ENCODE measurements around the gene ABCC9.

Gene ABCC9

DNA sequence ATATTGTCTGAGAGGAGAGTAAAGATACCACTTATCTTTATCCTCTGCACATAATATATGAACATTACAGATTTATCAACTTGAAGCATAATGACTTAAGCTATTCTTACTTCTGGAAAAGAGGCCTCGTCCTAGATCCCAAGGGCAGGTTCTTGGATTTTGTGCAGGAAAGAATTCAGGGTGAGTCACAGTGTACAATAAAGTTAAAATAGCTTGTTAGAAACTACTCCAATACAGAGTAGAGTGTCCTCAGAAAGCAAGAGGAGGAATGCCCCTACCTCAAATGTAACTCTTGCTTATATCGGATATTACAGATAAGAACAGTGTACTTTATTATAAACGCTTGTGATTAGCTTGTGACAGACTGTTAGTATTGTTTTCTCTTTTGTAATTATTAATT is 41.9 kb upstream of the ABCC9 start:
- CTCF ChIA-PET, result no interaction called here
- TF ChIP-seq ZNF384 (IDR thresholded peaks at IDR 0.05), result no peak
- TF ChIP-seq TARDBP (IDR thresholded peaks at IDR 0.05), result no peak
- no peak for TF ChIP-seq NFRKB (IDR thresholded peaks at IDR 0.05)
- TF ChIP-seq SP1 (IDR thresholded peaks at IDR 0.05), result no peak
- TF ChIP-seq LEF1 (IDR thresholded peaks at IDR 0.05; ENCODE audit: borderline replicate concordance), result no peak
- TF ChIP-seq ARNT (IDR thresholded peaks at IDR 0.05), result no peak
- no peak for TF ChIP-seq HDGF (IDR thresholded peaks at IDR 0.05; ENCODE audit: borderline replicate concordance)
- TF ChIP-seq CTBP1 (IDR thresholded peaks at IDR 0.05; ENCODE audit: borderline replicate concordance), result no peak
- TF ChIP-seq FOXK2 (IDR thresholded peaks at IDR 0.05), result no peak
- POLR2A ChIA-PET, result no interaction called here
- no peak for DNase-seq (ENCODE audit: extremely low spot score)

DNA sequence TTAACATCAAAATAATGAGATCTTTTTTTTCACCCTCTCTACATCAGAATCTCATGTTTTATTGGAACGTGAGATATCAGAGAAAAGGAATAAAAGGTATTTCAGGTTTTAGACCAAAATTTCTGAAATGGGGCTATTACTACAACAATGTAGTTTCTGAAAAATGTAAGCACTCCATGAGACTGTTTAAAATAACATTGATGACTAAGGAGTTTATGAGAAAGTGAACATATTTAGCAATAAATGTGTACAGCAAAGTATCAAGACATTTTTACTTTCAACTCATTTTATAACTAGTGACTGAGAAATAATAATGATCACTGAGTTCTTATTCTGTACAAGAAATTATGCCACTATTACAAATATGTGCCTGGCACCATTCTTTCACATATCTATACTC is 39.3 kb upstream of the ABCC9 start:
- CTCF ChIA-PET, result no interaction called here
- TF ChIP-seq FOXK2 (IDR thresholded peaks at IDR 0.05), result no peak
- no peak for TF ChIP-seq SUZ12 (IDR thresholded peaks at IDR 0.05)
- TF ChIP-seq BHLHE40 (IDR thresholded peaks at IDR 0.05; ENCODE audit: borderline replicate concordance), result no peak
- TF ChIP-seq NFRKB (IDR thresholded peaks at IDR 0.05), result no peak
- TF ChIP-seq FOXA1 (IDR thresholded peaks at IDR 0.05), result no peak
- TF ChIP-seq HDGF (IDR thresholded peaks at IDR 0.05; ENCODE audit: borderline replicate concordance), result no peak
- TF ChIP-seq CTBP1 (IDR thresholded peaks at IDR 0.05; ENCODE audit: borderline replicate concordance), result no peak
- no peak for TF ChIP-seq ARNT (IDR thresholded peaks at IDR 0.05)
- no peak for TF ChIP-seq L3MBTL2 (conservative IDR thresholded peaks at IDR 0.05)
- TF ChIP-seq ELF4 (IDR thresholded peaks at IDR 0.05), result no peak
- TF ChIP-seq, protein P1, sequence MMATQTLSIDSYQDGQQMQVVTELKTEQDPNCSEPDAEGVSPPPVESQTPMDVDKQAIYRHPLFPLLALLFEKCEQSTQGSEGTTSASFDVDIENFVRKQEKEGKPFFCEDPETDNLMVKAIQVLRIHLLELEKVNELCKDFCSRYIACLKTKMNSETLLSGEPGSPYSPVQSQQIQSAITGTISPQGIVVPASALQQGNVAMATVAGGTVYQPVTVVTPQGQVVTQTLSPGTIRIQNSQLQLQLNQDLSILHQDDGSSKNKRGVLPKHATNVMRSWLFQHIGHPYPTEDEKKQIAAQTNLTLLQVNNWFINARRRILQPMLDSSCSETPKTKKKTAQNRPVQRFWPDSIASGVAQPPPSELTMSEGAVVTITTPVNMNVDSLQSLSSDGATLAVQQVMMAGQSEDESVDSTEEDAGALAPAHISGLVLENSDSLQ (IDR thresholded peaks at IDR 0.05), result no peak
- no peak for TF ChIP-seq TARDBP (IDR thresholded peaks at IDR 0.05)
- no peak for TF ChIP-seq ZNF384 (IDR thresholded peaks at IDR 0.05)
- no peak for TF ChIP-seq FOXM1 (IDR thresholded peaks at IDR 0.05; ENCODE audit: borderline replicate concordance)
- no peak for TF ChIP-seq LEF1 (IDR thresholded peaks at IDR 0.05; ENCODE audit: borderline replicate concordance)
- no peak for TF ChIP-seq SP1 (IDR thresholded peaks at IDR 0.05)

DNA sequence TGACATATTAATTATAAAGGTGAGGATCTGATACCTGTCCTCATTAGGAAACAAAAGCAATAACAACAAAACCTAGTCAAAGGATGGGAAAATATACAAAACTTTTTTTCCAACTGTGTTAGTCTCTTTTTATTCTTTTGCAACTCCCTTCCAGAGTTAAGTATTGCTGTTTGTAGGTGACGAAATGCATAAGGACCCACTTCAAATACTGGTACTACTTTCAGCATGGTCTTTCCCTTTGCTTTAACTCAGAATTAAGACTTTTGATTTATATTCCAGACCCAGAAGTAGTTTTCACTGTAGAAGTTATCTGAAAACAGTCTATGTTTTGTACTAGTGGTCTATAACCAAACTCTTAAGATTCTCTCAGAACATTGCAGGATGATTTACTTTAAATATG is 34.1 kb upstream of the ABCC9 start:
- DNase-seq (ENCODE audit: extremely low spot score), result no peak
- TF ChIP-seq TARDBP (IDR thresholded peaks at IDR 0.05) (no peak), FOXK2 (IDR thresholded peaks at IDR 0.05) (no peak), SP1 (IDR thresholded peaks at IDR 0.05) (no peak)
- POLR2A ChIA-PET, result no interaction called here
- CTCF ChIA-PET, result no interaction called here

More for the DNA sequence above, 39.3 kb upstream of the ABCC9 start:
- DNase-seq (ENCODE audit: extremely low spot score), result no peak
- POLR2A ChIA-PET, result no interaction called here

DNA sequence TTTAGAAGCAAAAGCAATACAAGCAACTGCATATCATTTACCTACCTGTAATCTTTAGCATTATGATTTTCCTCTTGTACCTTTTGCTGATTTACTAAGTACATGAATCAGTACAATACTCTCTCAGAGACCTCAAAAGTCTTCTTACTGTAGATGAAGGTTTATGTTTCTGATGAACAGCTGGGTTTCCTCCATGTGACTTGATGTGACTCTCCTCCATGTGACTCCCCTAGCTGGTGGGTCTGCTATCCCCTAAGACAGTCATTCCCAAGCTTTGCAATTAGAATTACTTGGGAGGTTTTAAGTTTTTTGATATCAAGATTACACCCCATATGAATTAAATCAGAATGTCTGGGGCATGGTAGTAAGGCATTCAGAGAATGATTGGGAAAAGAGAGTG is 32.0 kb upstream of the ABCC9 start:
- ChIA-PET CTCF (no interaction called here), POLR2A (no interaction called here)
- DNase-seq (ENCODE audit: extremely low spot score), result no peak
- TF ChIP-seq, protein P1 (IDR thresholded peaks at IDR 0.05), result no peak
- TF ChIP-seq FOXA1 (IDR thresholded peaks at IDR 0.05) (no peak), FOXM1 (IDR thresholded peaks at IDR 0.05; ENCODE audit: borderline replicate concordance) (no peak), ELF4 (IDR thresholded peaks at IDR 0.05) (no peak), SUZ12 (IDR thresholded peaks at IDR 0.05) (no peak), CTBP1 (IDR thresholded peaks at IDR 0.05; ENCODE audit: borderline replicate concordance) (no peak), NFRKB (IDR thresholded peaks at IDR 0.05) (no peak), BHLHE40 (IDR thresholded peaks at IDR 0.05; ENCODE audit: borderline replicate concordance) (no peak)

DNA sequence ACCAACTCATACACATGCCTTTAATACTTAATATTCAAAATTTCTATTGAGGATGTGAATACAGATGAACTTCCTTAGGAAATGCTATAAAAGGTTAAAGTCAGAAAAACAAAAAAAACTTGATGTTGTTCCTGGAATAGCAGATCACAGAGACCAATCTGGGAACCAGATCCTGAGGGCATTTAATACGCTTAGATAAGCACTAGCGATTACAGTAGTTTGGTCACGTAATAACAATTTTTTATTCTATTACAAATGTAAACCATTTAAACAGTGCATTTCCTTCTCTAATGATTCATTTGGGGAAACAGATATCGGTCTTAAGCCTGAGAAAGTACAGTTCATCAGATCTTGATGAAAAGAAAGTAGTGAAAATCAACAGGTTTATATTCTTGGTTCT is 30.8 kb upstream of the ABCC9 start:
- DNase-seq (ENCODE audit: extremely low spot score), result no peak
- ChIA-PET CTCF (no interaction called here), POLR2A (interaction anchor here (0.6 kb wide), 1 partner anchor 586 kb away, joined by 3 read pairs; no protein-coding TSS in a partner anchor)
- no peak for TF ChIP-seq SP1 (IDR thresholded peaks at IDR 0.05)
- TF ChIP-seq FOXK2 (IDR thresholded peaks at IDR 0.05), result no peak
- no peak for TF ChIP-seq BHLHE40 (IDR thresholded peaks at IDR 0.05; ENCODE audit: borderline replicate concordance)
- TF ChIP-seq ZNF384 (IDR thresholded peaks at IDR 0.05), result no peak
- no peak for TF ChIP-seq SUZ12 (IDR thresholded peaks at IDR 0.05)
- no peak for TF ChIP-seq TARDBP (IDR thresholded peaks at IDR 0.05)
- no peak for TF ChIP-seq FOXA1 (IDR thresholded peaks at IDR 0.05)
- no peak for TF ChIP-seq NFRKB (IDR thresholded peaks at IDR 0.05)

DNA sequence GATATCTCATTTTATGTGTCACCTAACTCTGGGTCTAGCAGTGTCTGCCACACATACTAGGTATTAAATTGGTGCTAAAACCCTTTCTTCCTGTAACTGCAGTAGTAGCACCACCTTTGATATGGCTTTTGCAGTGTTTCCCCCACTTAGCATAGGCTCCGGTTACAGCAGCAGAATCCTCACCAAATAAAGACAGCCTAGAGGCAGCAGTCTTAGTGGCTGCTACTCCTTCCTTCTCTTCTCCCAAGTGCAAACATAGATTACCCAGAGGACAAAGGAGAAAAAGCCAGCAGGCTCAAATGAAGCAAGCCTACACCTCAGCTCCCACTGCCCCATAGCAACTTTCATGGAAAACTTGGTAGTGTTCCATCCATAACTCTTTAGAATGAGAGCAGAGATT is 30.1 kb upstream of the ABCC9 start:
- TF ChIP-seq LEF1 (IDR thresholded peaks at IDR 0.05; ENCODE audit: borderline replicate concordance) (no peak), L3MBTL2 (conservative IDR thresholded peaks at IDR 0.05) (no peak), ZNF384 (IDR thresholded peaks at IDR 0.05) (no peak), NFRKB (IDR thresholded peaks at IDR 0.05) (no peak), SUZ12 (IDR thresholded peaks at IDR 0.05) (no peak), FOXK2 (IDR thresholded peaks at IDR 0.05) (no peak), TARDBP (IDR thresholded peaks at IDR 0.05) (no peak), FOXA1 (IDR thresholded peaks at IDR 0.05) (no peak), BHLHE40 (IDR thresholded peaks at IDR 0.05; ENCODE audit: borderline replicate concordance) (no peak), ARNT (IDR thresholded peaks at IDR 0.05) (no peak), SP1 (IDR thresholded peaks at IDR 0.05) (no peak), HDGF (IDR thresholded peaks at IDR 0.05; ENCODE audit: borderline replicate concordance) (no peak)
- ChIA-PET POLR2A (interaction anchor here (0.6 to 1.5 kb wide), 2 partner anchors 31 to 586 kb away, joined by 3 to 4 read pairs; no protein-coding TSS in a partner anchor), CTCF (no interaction called here)
- DNase-seq (ENCODE audit: extremely low spot score), result no peak

DNA sequence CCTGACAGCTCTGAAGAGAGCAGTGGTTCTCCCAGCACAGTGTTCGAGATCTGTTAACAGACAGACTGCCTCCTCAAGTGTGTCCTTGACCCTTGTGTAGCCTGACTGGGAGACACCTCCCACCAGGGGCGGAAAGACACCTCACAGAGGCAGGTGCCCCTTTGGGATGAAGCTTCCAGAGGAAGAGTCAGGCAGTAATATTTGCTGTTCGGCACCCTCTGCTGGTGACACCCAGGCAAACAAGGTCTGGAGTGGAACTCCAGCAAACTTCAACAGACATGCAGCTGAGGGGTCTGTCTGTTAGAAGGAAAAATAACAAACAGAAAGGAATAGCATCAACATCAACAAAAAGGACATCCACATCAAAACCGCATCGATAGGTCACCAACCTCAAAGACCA is 21.6 kb upstream of the ABCC9 start:
- DNase-seq (ENCODE audit: extremely low spot score), result no peak
- TF ChIP-seq L3MBTL2 (conservative IDR thresholded peaks at IDR 0.05) (no peak), FOXK2 (IDR thresholded peaks at IDR 0.05) (no peak)
- ChIA-PET POLR2A (no interaction called here), CTCF (interaction anchor here (0.7 kb wide), 1 partner anchor 15 kb away, joined by 3 read pairs; no protein-coding TSS in a partner anchor)

DNA sequence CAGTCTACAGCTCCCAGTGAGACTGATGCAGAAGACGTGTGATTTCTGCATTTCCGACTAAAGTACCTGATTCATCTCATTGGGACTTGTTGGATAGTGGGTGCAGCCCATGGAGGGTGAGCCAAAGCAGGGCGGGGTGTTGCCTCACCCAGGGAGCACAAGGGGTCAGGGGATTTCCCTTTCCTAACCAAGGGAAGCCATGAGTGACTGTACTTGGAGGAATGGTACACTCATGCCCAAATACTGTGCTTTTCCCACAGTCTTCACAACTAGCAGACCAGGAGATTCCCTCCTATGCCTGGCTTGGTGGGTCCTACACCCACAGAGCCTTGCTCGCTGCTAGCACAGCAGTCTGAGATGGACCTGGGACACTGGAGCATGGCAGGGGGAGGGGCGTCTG is 21.0 kb upstream of the ABCC9 start:
- no peak for DNase-seq (ENCODE audit: extremely low spot score)
- CTCF ChIA-PET, result no interaction called here
- POLR2A ChIA-PET, result no interaction called here
- TF ChIP-seq SP1 (IDR thresholded peaks at IDR 0.05) (no peak), FOXA1 (IDR thresholded peaks at IDR 0.05) (no peak), FOXK2 (IDR thresholded peaks at IDR 0.05) (no peak), L3MBTL2 (conservative IDR thresholded peaks at IDR 0.05) (no peak)

All from HEK293T (cell line).